Measurements from ENCODE around the gene SERPINB5.
A peak's percentile ranks its signal among the peaks of the same experiment; 100 is the strongest.
"Not testable (repeated sequence)": the region's sequence is repeated elsewhere in the genome, so short reads cannot be mapped to it uniquely, and the experiment has no call there.

The SERPINB5 gene

GRCh38 chr18:63476668-63477067 is at the start of gene SERPINB5:
Gene SERPINB5, plus strand, starts transcription at chr18:63476958. Its CDS starts 7,471 bp downstream, at chr18:63484429.
- no peak for DNase-seq

- DNase-seq = no peak
Observed at GRCh38 chr18:63427558-63427957, 49.2 kb upstream of the SERPINB5 start.

GRCh38 chr18:63430526-63430925 is 46.2 kb upstream of the SERPINB5 start:
- no peak for DNase-seq

GRCh38 chr18:63431180-63431579 is 45.6 kb upstream of the SERPINB5 start:
- no peak for DNase-seq

GRCh38 chr18:63433334-63433866 is 43.4 kb upstream of the SERPINB5 start:
- no peak for DNase-seq

- no peak for DNase-seq
Observed at GRCh38 chr18:63438181-63438580, 38.6 kb upstream of the SERPINB5 start.

- DNase-seq = peak; percentile 12 to 14
Observed at GRCh38 chr18:63439334-63439733, 37.4 kb upstream of the SERPINB5 start.

- no peak for DNase-seq
Observed at GRCh38 chr18:63440219-63440618, 36.5 kb upstream of the SERPINB5 start.

GRCh38 chr18:63440881-63441280 is 35.9 kb upstream of the SERPINB5 start:
- no peak for DNase-seq

- no peak for DNase-seq
Observed at GRCh38 chr18:63443829-63444228, 32.9 kb upstream of the SERPINB5 start.

- DNase-seq = no peak
Observed at GRCh38 chr18:63444580-63444979, 32.2 kb upstream of the SERPINB5 start.

GRCh38 chr18:63445037-63445436 is 31.7 kb upstream of the SERPINB5 start:
- no peak for DNase-seq

- no peak for DNase-seq
Observed at GRCh38 chr18:63446266-63446665, 30.5 kb upstream of the SERPINB5 start.

- no peak for DNase-seq
Observed at GRCh38 chr18:63447066-63447465, 29.7 kb upstream of the SERPINB5 start.

GRCh38 chr18:63449426-63449825 is 27.3 kb upstream of the SERPINB5 start:
- DNase-seq = no peak

GRCh38 chr18:63451799-63452660 is 24.7 kb upstream of the SERPINB5 start:
- no peak for DNase-seq

GRCh38 chr18:63452751-63453150 is 24.0 kb upstream of the SERPINB5 start:
- not testable (repeated sequence) for DNase-seq

- no peak for DNase-seq
Observed at GRCh38 chr18:63454497-63454896, 22.3 kb upstream of the SERPINB5 start.

GRCh38 chr18:63457977-63458376 is 18.8 kb upstream of the SERPINB5 start:
- no peak for DNase-seq

- DNase-seq = no peak
Observed at GRCh38 chr18:63460414-63460813, 16.3 kb upstream of the SERPINB5 start.

- DNase-seq = no peak
Observed at GRCh38 chr18:63464434-63464833, 12.3 kb upstream of the SERPINB5 start.

- DNase-seq = no peak
Observed at GRCh38 chr18:63465059-63465458, 11.7 kb upstream of the SERPINB5 start.

- DNase-seq = no peak
Observed at GRCh38 chr18:63467699-63468098, 9.1 kb upstream of the SERPINB5 start.

GRCh38 chr18:63468575-63468974 is 8.2 kb upstream of the SERPINB5 start:
- DNase-seq = no peak

GRCh38 chr18:63470751-63471150 is 6.0 kb upstream of the SERPINB5 start:
- DNase-seq = no peak
